Measurements from ENCODE around the gene SP8. TPM values are rescaled to one million over a fixed set of nuclear protein-coding genes. Genes with fewer than 3 reads are reported as not detected.
A peak's percentile ranks its signal among the peaks of the same experiment; 100 is the strongest.

SP8 gene
- polyA plus RNA-seq, 1 donor (not counting 4 experiments of a cell fraction or from before 2014, with no cell fraction given): 0.17 TPM

- Histone ChIP-seq H3K36me3 (ENCODE audit: control insufficient read depth in 2 of 2, extremely low read depth in 1 of 2, insufficient read depth in 2 of 2, low read length in 2 of 2) (no peaks in the 10 kb centered on the region), H2AFZ (ENCODE audit: control insufficient read depth, low read length) (peak overlapping the region; percentile 84), H3K27ac (ENCODE audit: control insufficient read depth, insufficient read depth, low read length) (no peak overlapping the region), H3K9me1 (ENCODE audit: control insufficient read depth, extremely low read depth, insufficient read depth, low read length) (no peaks in the 10 kb centered on the region), H3K4me1 (ENCODE audit: control insufficient read depth, extremely low read depth, insufficient read depth, low read length) (peaks cover 7% of the 10 kb centered on the region), H3K4me3 (ENCODE audit: control insufficient read depth in 2 of 3, extremely low read depth in 1 of 3, insufficient read depth in 2 of 3, low read depth in 1 of 3, low read length in 3 of 3) (peak overlapping the region; percentile 36 to 83 (median 76)), H3K4me2 (ENCODE audit: control insufficient read depth, extremely low read depth, insufficient read depth, low read depth, low read length) (peak overlapping the region; percentile 90), H3K79me2 (ENCODE audit: control insufficient read depth, insufficient read depth, low read length) (no peaks in the 10 kb centered on the region), H3K9ac (ENCODE audit: control insufficient read depth, extremely low read depth, insufficient read depth, low read length) (peak overlapping the region; percentile 65), H4K20me1 (ENCODE audit: control insufficient read depth, extremely low read depth, insufficient read depth, low read length) (no peaks in the 10 kb centered on the region), H3K9me3 (ENCODE audit: control insufficient read depth, low read depth, low read length) (no peaks in the 10 kb centered on the region), H3K27me3 (ENCODE audit: control insufficient read depth, extremely low read depth, insufficient read depth, low read length) (no peaks in the 10 kb centered on the region)
- dilution Hi-C loops (cut with MboI; ENCODE audit: extremely low pct_ligation_motif_present, low sequenced_read_pairs): no loop called here
- no peak for FAIRE-seq
- DNase-seq (ENCODE audit: low read depth, low spot score): no peak
- TF ChIP-seq EZH2 (IDR thresholded peaks at IDR 0.05; ENCODE audit: low read length): no peak
- TF ChIP-seq CTCF (optimal IDR thresholded peaks at IDR 0.05 in 1 of 3, IDR thresholded peaks at IDR 0.05 in 1 of 3, conservative IDR thresholded peaks at IDR 0.05 in 1 of 3; ENCODE audit: extremely low read depth in 1 of 3, insufficient read depth in 2 of 3, low read length in 3 of 3): peak; percentile 52 to 94 (median 83)
These were observed 8.5 kb downstream of the SP8 start for GRCh38 chr7:20778063-20778721.

- Histone ChIP-seq H3K9me3 (ENCODE audit: control insufficient read depth, low read depth, low read length) (no peaks in the 10 kb centered on the region), H3K9ac (ENCODE audit: control insufficient read depth, extremely low read depth, insufficient read depth, low read length) (peak overlapping the region; percentile 65), H2AFZ (ENCODE audit: control insufficient read depth, low read length) (peak overlapping the region; percentile 82), H3K4me2 (ENCODE audit: control insufficient read depth, extremely low read depth, insufficient read depth, low read depth, low read length) (peak overlapping the region; percentile 90), H3K9me1 (ENCODE audit: control insufficient read depth, extremely low read depth, insufficient read depth, low read length) (no peaks in the 10 kb centered on the region), H3K4me3 (ENCODE audit: control insufficient read depth in 2 of 3, extremely low read depth in 1 of 3, insufficient read depth in 2 of 3, low read depth in 1 of 3, low read length in 3 of 3) (peak overlapping the region; percentile 36 to 83 (median 76)), H3K4me1 (ENCODE audit: control insufficient read depth, extremely low read depth, insufficient read depth, low read length) (peaks cover 7% of the 10 kb centered on the region), H3K27me3 (ENCODE audit: control insufficient read depth, extremely low read depth, insufficient read depth, low read length) (no peaks in the 10 kb centered on the region), H3K36me3 (ENCODE audit: control insufficient read depth in 2 of 2, extremely low read depth in 1 of 2, insufficient read depth in 2 of 2, low read length in 2 of 2) (no peaks in the 10 kb centered on the region), H3K79me2 (ENCODE audit: control insufficient read depth, insufficient read depth, low read length) (no peaks in the 10 kb centered on the region), H4K20me1 (ENCODE audit: control insufficient read depth, extremely low read depth, insufficient read depth, low read length) (no peaks in the 10 kb centered on the region), H3K27ac (ENCODE audit: control insufficient read depth, insufficient read depth, low read length) (no peak overlapping the region)
- DNase-seq (ENCODE audit: low read depth, low spot score): no peak
- no peak for FAIRE-seq
- TF ChIP-seq CTCF (optimal IDR thresholded peaks at IDR 0.05 in 1 of 3, IDR thresholded peaks at IDR 0.05 in 1 of 3, conservative IDR thresholded peaks at IDR 0.05 in 1 of 3; ENCODE audit: extremely low read depth in 1 of 3, insufficient read depth in 2 of 3, low read length in 3 of 3): no peak
- TF ChIP-seq EZH2 (IDR thresholded peaks at IDR 0.05; ENCODE audit: low read length): peak; percentile 14
- dilution Hi-C loops (cut with MboI; ENCODE audit: extremely low pct_ligation_motif_present, low sequenced_read_pairs): no loop called here
These were observed 9.2 kb downstream of the SP8 start for GRCh38 chr7:20777377-20778062.
